Smooth muscle cell (in vitro differentiated cells): ENCODE measurements around the gene UROC1. TPM values are rescaled to one million over a fixed set of nuclear protein-coding genes. Genes with fewer than 3 reads are reported as not detected.

Source experiments
- DNase-seq: peaks from one replicate; lab custom pipeline; 2025; ENCODE audit not compliant: unreplicated experiment; lab: John Stamatoyannopoulos, UW
- H2AFZ ChIP-seq: fragments of 200-600 bp; sonication (generic); 2 replicates; pipeline ENCODE4 v1.6.0; 2016; ENCODE audit warnings: antibody characterized with exemption, low read depth, mild to moderate bottlenecking
- H3F3A ChIP-seq: fragments of 200-600 bp; sonication (generic); 2 replicates; pipeline ENCODE4 v1.6.0; 2017; ENCODE audit warnings: antibody characterized with exemption, low read depth
- H3K27ac ChIP-seq: fragments of 200-600 bp; sonication (generic); 2 replicates; pipeline ENCODE4 v1.5.1; 2016; ENCODE audit warnings: low read depth, mild to moderate bottlenecking
- H3K27me3 ChIP-seq: fragments of 200-600 bp; sonication (generic); 2 replicates; pipeline ENCODE4 v1.6.1; 2016; ENCODE audit warnings: low read depth, mild to moderate bottlenecking
- H3K36me3 ChIP-seq: fragments of 200-600 bp; sonication (generic); 2 replicates; pipeline ENCODE4 v1.5.1; 2016; ENCODE audit warnings: low read depth
- H3K4me1 ChIP-seq: fragments of 200-600 bp; sonication (generic); 2 replicates; pipeline ENCODE4 v1.5.1; 2016; ENCODE audit warnings: low read depth
- H3K4me2 ChIP-seq: fragments of 200-600 bp; sonication (generic); 2 replicates; pipeline ENCODE4 v1.6.0; 2016; ENCODE audit warnings: mild to moderate bottlenecking
- H3K4me3 ChIP-seq: fragments of 200-600 bp; sonication (generic); 2 replicates; pipeline ENCODE4 v1.5.1; 2016; ENCODE audit warnings: mild to moderate bottlenecking
- H3K79me2 ChIP-seq: fragments of 200-600 bp; sonication (generic); 2 replicates; pipeline ENCODE4 v1.6.0; 2016; ENCODE audit warnings: low read depth, mild to moderate bottlenecking
- H3K9ac ChIP-seq: fragments of 200-600 bp; sonication (generic); 2 replicates; pipeline ENCODE4 v1.6.0; 2016; ENCODE audit warnings: low read depth
- H3K9me3 ChIP-seq: fragments of 200-600 bp; sonication (generic); replicated peaks from 2 replicates; pipeline ENCODE4 v1.5.1; 2016; ENCODE audit warnings: low read depth
- H4K20me1 ChIP-seq: fragments of 200-600 bp; sonication (generic); 2 replicates; pipeline ENCODE4 v1.6.0; 2016; ENCODE audit warnings: low read depth
- CTCF ChIP-seq: fragments of 200-600 bp; sonication (generic); IDR thresholded peaks from 2 replicates; pipeline ENCODE4 v1.5.1; 2017; ENCODE audit warnings: borderline replicate concordance, mild to moderate bottlenecking, antibody characterized with exemption; ENCODE audit not compliant: insufficient read depth, poor library complexity, severe bottlenecking
- WGBS: methylation state at CpG from one replicate; pipeline ENCODE4 v1.1.7; 2016; ENCODE audit warnings: low lambda C conversion rate; 5-methylcytosine and 5-hydroxymethylcytosine counted together
- polyA plus RNA-seq: library from polyadenylated mRNA; unstranded; fragments of >200 nt; fragmentation: Nextera tagmentation; extraction: Ambion mirVana; gene quantifications from 2 replicates; pipeline ENCODE4 v1.2.1, GENCODE V29; 2016
- total RNA-seq: library from RNA; depleted of rRNA; stranded (reverse); fragments of >200 nt; gene quantifications from 2 replicates; pipeline ENCODE4 v1.2.3, GENCODE V29; 2014

Gene UROC1
- total and polyA plus RNA-seq, 2 experiments from 2014 or later, result not detected

- H3K4me3 ChIP-seq, result no peak overlapping the region
- no peak for TF ChIP-seq CTCF
- no peak overlapping the region for H3K27ac ChIP-seq
- no peaks in the 10 kb centered on the region for H3K4me1 ChIP-seq
- peaks cover 21% of the 10 kb centered on the region for H3K36me3 ChIP-seq
- DNase-seq, result no peak
- H3K9me3 ChIP-seq, result no peaks in the 10 kb centered on the region
- no peak overlapping the region for H3K4me2 ChIP-seq
- H3F3A ChIP-seq, result no peaks in the 10 kb centered on the region
- H3K27me3 ChIP-seq, result no peaks in the 10 kb centered on the region
- H4K20me1 ChIP-seq, result peaks cover 62% of the 10 kb centered on the region
- peaks cover 11% of the 10 kb centered on the region for H3K79me2 ChIP-seq
- 98% methylated on average over 7 of the region's 7 CpGs for WGBS
- no peak overlapping the region for H2AFZ ChIP-seq
- H3K9ac ChIP-seq, result no peak overlapping the region
Observed at GRCh38 chr3:126459111-126459762, 58.3 kb downstream of the UROC1 start.

GRCh38 chr3:126456766-126457388, 60.7 kb downstream of the UROC1 start:
- no peak for DNase-seq
- TF ChIP-seq CTCF, result no peak
- no peak overlapping the region for H2AFZ ChIP-seq
- no peaks in the 10 kb centered on the region for H3K4me1 ChIP-seq
- peaks cover 59% of the 10 kb centered on the region for H4K20me1 ChIP-seq
- H3K27ac ChIP-seq, result no peak overlapping the region
- no peak overlapping the region for H3K4me2 ChIP-seq
- no peaks in the 10 kb centered on the region for H3K9me3 ChIP-seq
- H3F3A ChIP-seq, result no peaks in the 10 kb centered on the region
- no peaks in the 10 kb centered on the region for H3K27me3 ChIP-seq
- H3K79me2 ChIP-seq, result peaks cover 4% of the 10 kb centered on the region
- no peak overlapping the region for H3K4me3 ChIP-seq
- peaks cover 20% of the 10 kb centered on the region for H3K36me3 ChIP-seq
- no peak overlapping the region for H3K9ac ChIP-seq
- 94% methylated on average over 12 of the region's 12 CpGs for WGBS

- no peak overlapping the region for H2AFZ ChIP-seq
- H3K9me3 ChIP-seq, result no peaks in the 10 kb centered on the region
- WGBS, result 92% methylated on average over 4 of the region's 4 CpGs
- H3K27me3 ChIP-seq, result no peaks in the 10 kb centered on the region
- H3K9ac ChIP-seq, result no peak overlapping the region
- no peaks in the 10 kb centered on the region for H3F3A ChIP-seq
- H4K20me1 ChIP-seq, result peaks cover 59% of the 10 kb centered on the region
- no peak overlapping the region for H3K4me3 ChIP-seq
- no peak for DNase-seq
- H3K27ac ChIP-seq, result no peak overlapping the region
- H3K4me2 ChIP-seq, result no peak overlapping the region
- peaks cover 14% of the 10 kb centered on the region for H3K36me3 ChIP-seq
- H3K79me2 ChIP-seq, result peaks cover 4% of the 10 kb centered on the region
- TF ChIP-seq CTCF, result no peak
- no peaks in the 10 kb centered on the region for H3K4me1 ChIP-seq
Observed at GRCh38 chr3:126456211-126456610, 61.4 kb downstream of the UROC1 start.
